GM18520 (cell line): ENCODE data around the gene CCSER1.
"Not testable (repeated sequence)": the region's sequence is repeated elsewhere in the genome, so short reads cannot be mapped to it uniquely, and the experiment has no call there.

ENCODE experiments used
- ATAC-seq: cut with Tn5 transposase; IDR thresholded peaks from one replicate; pipeline ENCODE4 v1.9.1; 2021; ENCODE audit not compliant: unreplicated experiment

CCSER1 gene

DNA sequence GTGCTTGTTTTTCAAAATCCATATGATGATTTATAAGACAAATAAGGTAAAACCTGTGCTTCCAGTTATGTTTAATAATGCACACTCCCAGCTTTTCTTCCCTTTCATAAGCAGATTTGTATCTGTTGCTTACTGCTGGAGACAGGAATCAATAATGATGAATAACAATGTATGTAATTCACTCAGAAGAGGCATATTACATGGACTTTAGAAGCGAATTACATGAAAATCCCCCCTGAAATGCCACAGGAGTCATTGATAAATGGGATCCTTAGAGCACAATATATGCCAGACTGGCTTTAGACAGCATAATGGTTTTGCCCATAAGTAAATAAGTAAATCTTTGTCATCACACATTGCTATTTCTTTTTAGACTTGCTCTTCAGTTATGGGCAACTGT, 892.3 kb downstream of the CCSER1 start:
- ATAC-seq, result no peak

- ATAC-seq, result no peak
These were observed 898.3 kb downstream of the CCSER1 start for GRCh38 chr4:91025241-91026148.

- ATAC-seq, result no peak
These were observed 901.0 kb downstream of the CCSER1 start for GRCh38 chr4:91028228-91028627.

- no peak for ATAC-seq
These were observed 904.6 kb downstream of the CCSER1 start for GRCh38 chr4:91031761-91032160.

GRCh38 chr4:91032725-91033445, 905.7 kb downstream of the CCSER1 start:
- ATAC-seq, result no peak

GRCh38 chr4:91035276-91035675, 908.1 kb downstream of the CCSER1 start:
- no peak for ATAC-seq

DNA sequence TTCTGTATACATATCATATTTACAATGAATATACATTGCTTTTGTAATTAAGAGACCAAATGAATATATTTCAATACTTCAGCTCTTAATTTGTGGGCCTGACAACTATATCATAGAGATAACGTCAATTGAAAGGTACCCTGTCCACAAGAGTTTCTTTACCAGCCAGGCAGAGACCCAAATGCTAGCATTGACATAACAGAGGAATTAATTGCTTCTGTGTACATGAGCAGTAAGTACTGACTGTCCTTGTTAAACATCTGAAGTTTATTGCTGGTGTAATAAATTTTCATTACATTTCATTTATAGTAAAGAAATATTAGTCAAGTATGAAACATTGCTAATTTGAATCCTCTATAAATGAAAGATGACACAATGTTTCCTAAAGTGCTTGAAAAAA, 910.8 kb downstream of the CCSER1 start:
- no peak for ATAC-seq

GRCh38 chr4:91057871-91058270, 930.7 kb downstream of the CCSER1 start:
- no peak for ATAC-seq

DNA sequence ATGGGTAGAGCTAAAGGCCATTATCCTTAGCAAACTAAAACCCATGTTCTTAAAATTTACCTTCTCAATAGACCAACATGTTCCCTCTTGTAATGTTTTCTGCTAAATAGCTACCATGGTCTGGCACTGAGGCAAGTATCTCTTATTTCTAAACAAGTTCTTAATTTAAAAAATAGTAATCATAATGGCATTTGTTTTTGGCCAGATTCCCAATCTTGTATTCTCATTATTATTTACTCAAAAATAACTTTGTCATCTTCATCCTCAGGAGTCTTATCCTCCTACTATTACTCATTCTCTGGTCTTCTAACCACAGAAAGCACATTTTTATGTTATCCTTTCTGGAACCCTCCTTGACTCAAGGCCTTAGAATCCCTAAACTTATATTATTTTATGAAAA, 931.2 kb downstream of the CCSER1 start:
- no peak for ATAC-seq

GRCh38 chr4:91064157-91064853, 937.1 kb downstream of the CCSER1 start:
- no peak for ATAC-seq

DNA sequence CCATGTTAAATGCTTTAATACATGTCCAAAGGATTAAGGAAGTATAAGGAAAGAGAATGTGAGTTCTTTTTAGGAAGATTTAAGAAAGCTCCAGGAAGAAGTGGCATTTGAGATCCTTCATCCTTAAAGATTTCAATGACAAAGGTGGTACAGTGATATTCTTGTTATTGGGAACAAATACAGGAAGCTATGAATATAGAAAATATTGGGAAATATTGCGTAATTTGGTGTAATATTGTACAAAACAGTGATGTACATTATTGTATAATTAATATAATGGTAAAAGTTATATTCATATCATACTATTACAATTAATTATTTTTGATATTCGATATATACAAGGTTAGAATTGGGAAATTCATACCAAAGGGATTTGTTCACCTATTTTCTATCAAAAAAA, 937.9 kb downstream of the CCSER1 start:
- no peak for ATAC-seq

GRCh38 chr4:91070736-91071135, 943.5 kb downstream of the CCSER1 start:
- ATAC-seq, result no peak

DNA sequence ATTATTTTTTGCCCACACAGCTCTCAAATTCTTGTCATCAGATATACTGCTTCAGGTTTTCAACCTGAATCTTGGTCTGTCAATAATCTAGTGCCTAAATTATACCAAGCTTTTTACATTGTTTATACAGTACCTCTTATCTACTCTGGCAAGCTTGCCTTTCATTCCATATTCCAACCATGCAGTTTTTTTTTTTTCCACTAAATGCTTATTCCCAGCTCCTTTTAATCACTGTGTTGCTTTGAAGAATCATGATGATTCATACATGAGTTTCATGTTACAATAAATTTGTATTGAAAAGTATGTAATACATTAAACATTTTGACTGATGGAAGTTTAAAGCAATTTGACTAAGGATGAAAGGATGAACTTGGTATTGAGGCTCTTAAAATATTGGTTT, 949.0 kb downstream of the CCSER1 start:
- ATAC-seq, result no peak

DNA sequence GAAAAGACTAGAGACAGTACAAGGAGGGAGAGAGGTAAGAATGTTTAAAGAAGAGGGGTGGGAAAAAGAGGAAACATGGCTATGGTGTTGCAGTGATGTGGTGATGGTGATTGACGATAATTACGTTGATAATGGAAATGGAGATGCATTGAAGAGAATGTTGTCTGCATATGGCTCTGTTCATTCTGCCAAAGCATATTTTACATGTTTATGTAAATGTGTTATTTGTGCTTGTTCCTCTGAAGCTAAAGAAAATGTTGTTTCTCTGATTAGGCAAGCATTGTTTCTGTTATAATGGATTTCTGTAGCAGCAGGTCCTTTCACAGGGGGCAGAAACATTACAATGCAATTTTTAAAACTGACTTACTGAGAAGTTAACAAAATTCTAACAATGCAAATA, 958.8 kb downstream of the CCSER1 start:
- ATAC-seq, result no peak

- ATAC-seq, result no peak
These were observed 960.5 kb downstream of the CCSER1 start for GRCh38 chr4:91087743-91088142.

GRCh38 chr4:91089178-91089577, 962.0 kb downstream of the CCSER1 start:
- no peak for ATAC-seq

- ATAC-seq, result no peak
These were observed 965.3 kb downstream of the CCSER1 start for GRCh38 chr4:91092398-91092980.

DNA sequence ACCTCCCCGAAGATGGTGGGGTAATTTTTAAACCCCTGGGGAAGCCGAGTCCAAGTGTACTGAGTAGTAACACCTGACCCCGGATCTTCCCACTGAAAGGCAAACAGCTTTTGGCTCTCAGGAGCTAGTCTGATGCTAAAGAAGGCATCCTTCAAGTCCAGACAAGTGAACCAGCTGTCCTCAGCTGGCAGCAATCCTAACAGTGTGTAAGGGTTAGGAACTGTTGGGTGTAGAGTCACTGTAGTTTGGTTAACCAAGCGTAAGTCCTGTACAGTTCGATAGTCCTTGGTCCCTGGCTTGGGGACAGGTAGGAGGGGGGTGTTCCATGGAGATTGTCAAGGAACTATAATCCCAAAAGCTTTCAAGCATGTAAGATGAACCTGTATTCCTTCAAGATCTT, 967.0 kb downstream of the CCSER1 start:
- not testable (repeated sequence) for ATAC-seq

GRCh38 chr4:91099666-91100065, 972.5 kb downstream of the CCSER1 start:
- no peak for ATAC-seq

- no peak for ATAC-seq
These were observed 981.6 kb downstream of the CCSER1 start for GRCh38 chr4:91108751-91109150.

DNA sequence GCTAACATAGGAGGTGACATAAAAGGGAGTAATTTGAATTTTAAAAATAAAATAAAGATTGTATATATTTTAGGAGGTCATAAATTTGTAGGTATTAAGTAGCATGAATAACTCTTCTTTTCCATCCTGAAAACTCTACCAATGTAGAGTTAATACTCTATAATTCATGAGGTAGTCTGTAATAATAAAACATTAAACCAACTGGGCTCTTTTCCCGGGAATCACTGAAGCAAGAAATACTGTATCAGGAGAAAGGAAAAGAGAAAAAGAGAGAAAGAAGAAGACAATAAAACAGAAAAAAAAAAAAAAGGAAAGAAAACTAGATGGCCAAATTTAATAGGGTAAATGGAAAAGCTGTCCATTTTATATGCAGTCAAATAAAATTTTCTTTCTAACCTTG, 984.4 kb downstream of the CCSER1 start:
- ATAC-seq, result no peak
